DND-41 (cell line): ENCODE results near the gene TEX22.

Source experiments
- ATAC-seq: fragments of 200-7000 bp; cut with Tn5 transposase; 3 replicates; pipeline ENCODE4 v1.9.1; 2021; ENCODE audit warnings: low read depth; ENCODE audit not compliant: insufficient read depth
- DNase-seq: peaks from one replicate; pipeline ENCODE4 v3.0.0-alpha.2; 2020
- H2AFZ ChIP-seq: 2 replicates; pipeline ENCODE4 v1.6.0; 2012; ENCODE audit warnings: low read depth, low read length
- H3K27ac ChIP-seq: 2 replicates; pipeline ENCODE4 v1.5.1; 2012; ENCODE audit warnings: low read length, inconsistent platforms
- H3K27me3 ChIP-seq: fragments of 200-600 bp; sonication (generic); 2 replicates; pipeline ENCODE4 v1.6.0; 2012; ENCODE audit warnings: low read length, mild to moderate bottlenecking, inconsistent platforms; ENCODE audit not compliant: insufficient read depth, poor library complexity
- H3K36me3 ChIP-seq: 2 replicates; pipeline ENCODE4 v1.5.1; 2012; ENCODE audit warnings: low read length, inconsistent platforms; ENCODE audit not compliant: insufficient read depth
- H3K4me1 ChIP-seq: 2 replicates; pipeline ENCODE4 v1.5.1; 2012; ENCODE audit warnings: mild to moderate bottlenecking, low read length; ENCODE audit not compliant: insufficient read depth
- H3K4me2 ChIP-seq: 2 replicates; pipeline ENCODE4 v1.6.0; 2012; ENCODE audit warnings: mild to moderate bottlenecking, moderate library complexity, low read length, inconsistent platforms; ENCODE audit not compliant: insufficient read depth
- H3K4me3 ChIP-seq, 2 experiments: fragments of 200-600 bp in 1 of 2; shearing (Covaris generic) in 1 of 2; 2 replicates each; pipeline ENCODE4 v1.5.1; 2012 to 2016; ENCODE audit warnings: inconsistent platforms in 2 of 2, low read length in 2 of 2, mild to moderate bottlenecking in 2 of 2, low read depth in 1 of 2, moderate library complexity in 1 of 2
- H3K79me2 ChIP-seq: 2 replicates; pipeline ENCODE4 v1.6.0; 2012; ENCODE audit warnings: low read length, inconsistent platforms; ENCODE audit not compliant: insufficient read depth
- H3K9ac ChIP-seq: 2 replicates; pipeline ENCODE4 v1.6.0; 2012; ENCODE audit warnings: low read depth, mild to moderate bottlenecking, inconsistent platforms, low read length, moderate library complexity
- H3K9me3 ChIP-seq: 2 replicates; pipeline ENCODE4 v1.5.1; 2012; ENCODE audit warnings: low read length, moderate library complexity, mild to moderate bottlenecking, inconsistent platforms; ENCODE audit not compliant: insufficient read depth, severe bottlenecking
- H4K20me1 ChIP-seq: 2 replicates; pipeline ENCODE4 v1.6.0; 2012; ENCODE audit warnings: low read length; ENCODE audit not compliant: insufficient read depth
- CTCF ChIP-seq: IDR thresholded peaks from 2 replicates; pipeline ENCODE4 v1.5.1; 2012; ENCODE audit warnings: borderline replicate concordance, low read length, moderate library complexity, mild to moderate bottlenecking; ENCODE audit not compliant: poor library complexity, severe bottlenecking; ENCODE audit errors: extremely low read depth
- EZH2 ChIP-seq: IDR thresholded peaks from 3 replicates; pipeline ENCODE4 v1.6.1; 2012; ENCODE audit warnings: borderline replicate concordance, low read depth, mild to moderate bottlenecking, moderate library complexity, low read length, inconsistent platforms; ENCODE audit not compliant: severe bottlenecking

TEX22 gene

GRCh38 chr14:105383083-105383730, 15.1 kb upstream of the TEX22 start:
- no peaks in the 10 kb centered on the region for H3K27me3 ChIP-seq
- no peak overlapping the region for H3K9ac ChIP-seq
- no peak overlapping the region for H3K27ac ChIP-seq
- TF ChIP-seq CTCF (no peak), EZH2 (no peak)
- peaks cover 8% of the 10 kb centered on the region; the same call in 1 of the 2 replicates for H4K20me1 ChIP-seq
- no peak overlapping the region for H3K4me3 ChIP-seq
- H3K4me2 ChIP-seq: no peak overlapping the region
- no peaks in the 10 kb centered on the region for H3K4me1 ChIP-seq
- no peak for ATAC-seq
- H3K36me3 ChIP-seq: peaks cover 44% of the 10 kb centered on the region
- DNase-seq: no peak
- no peaks in the 10 kb centered on the region for H3K79me2 ChIP-seq
- no peak overlapping the region for H2AFZ ChIP-seq
- no peaks in the 10 kb centered on the region for H3K9me3 ChIP-seq

- Histone ChIP-seq H3K4me1 (no peaks in the 10 kb centered on the region), H4K20me1 (peaks cover 4% of the 10 kb centered on the region; the same call in 1 of the 2 replicates), H3K9me3 (no peaks in the 10 kb centered on the region), H3K27ac (no peak overlapping the region), H3K4me2 (no peak overlapping the region), H3K79me2 (no peaks in the 10 kb centered on the region), H2AFZ (no peak overlapping the region), H3K4me3 (no peak overlapping the region), H3K36me3 (peaks cover 48% of the 10 kb centered on the region), H3K27me3 (no peaks in the 10 kb centered on the region), H3K9ac (no peak overlapping the region)
- TF ChIP-seq CTCF (no peak), EZH2 (no peak)
- no peak for DNase-seq
- no peak for ATAC-seq
Observed at GRCh38 chr14:105384041-105384557, 14.2 kb upstream of the TEX22 start.

DNA sequence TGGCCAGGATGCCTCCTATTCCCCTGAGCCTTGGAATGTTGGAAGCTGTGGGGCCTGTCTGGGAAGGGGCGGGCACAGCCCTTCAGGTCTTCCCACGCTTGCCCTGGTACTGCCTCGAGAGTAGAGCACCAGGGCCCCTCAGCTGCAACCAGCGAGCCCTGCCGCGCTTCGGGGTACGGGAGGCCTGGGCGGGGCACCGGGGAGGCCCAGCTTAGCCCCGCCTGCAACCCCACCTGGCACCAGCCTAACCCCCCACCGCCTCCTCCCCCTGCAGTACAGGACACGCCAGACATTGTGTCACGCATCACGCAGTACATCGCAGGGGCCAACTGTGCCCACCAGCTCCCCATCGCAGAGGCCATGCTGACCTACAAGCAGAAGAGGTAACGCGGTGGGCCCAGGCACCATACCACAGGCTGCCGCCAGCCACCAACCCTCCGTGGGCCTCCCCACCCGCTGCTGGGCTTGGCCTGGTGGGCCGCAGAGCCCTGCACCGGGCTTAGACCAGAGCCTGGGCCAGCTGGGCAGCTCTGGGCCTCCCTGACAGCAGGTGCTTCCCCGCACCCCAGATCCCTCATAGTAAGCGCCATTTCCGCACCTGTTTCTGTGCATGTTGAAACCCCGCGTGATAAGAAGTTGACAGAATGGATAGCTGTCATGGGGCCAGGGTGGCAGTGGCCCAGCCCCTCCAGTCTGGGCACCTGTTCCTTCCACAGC, 13.6 kb upstream of the TEX22 start:
- Histone ChIP-seq H3K4me2 (no peak overlapping the region), H3K79me2 (no peaks in the 10 kb centered on the region), H4K20me1 (no peaks in the 10 kb centered on the region), H3K4me1 (no peaks in the 10 kb centered on the region), H3K9ac (no peak overlapping the region), H3K27ac (no peak overlapping the region), H3K9me3 (no peaks in the 10 kb centered on the region), H2AFZ (no peak overlapping the region), H3K27me3 (no peaks in the 10 kb centered on the region), H3K36me3 (peaks cover 44% of the 10 kb centered on the region), H3K4me3 (no peak overlapping the region)
- DNase-seq: no peak
- TF ChIP-seq EZH2 (no peak), CTCF (no peak)
- no peak for ATAC-seq

- Histone ChIP-seq H3K9ac (no peak overlapping the region), H3K4me2 (no peak overlapping the region), H4K20me1 (no peaks in the 10 kb centered on the region), H2AFZ (no peak overlapping the region), H3K36me3 (peaks cover 41% of the 10 kb centered on the region), H3K27ac (no peak overlapping the region), H3K27me3 (no peaks in the 10 kb centered on the region), H3K9me3 (no peaks in the 10 kb centered on the region), H3K4me3 (no peak overlapping the region), H3K4me1 (no peaks in the 10 kb centered on the region), H3K79me2 (no peaks in the 10 kb centered on the region)
- ATAC-seq (no peak), DNase-seq (no peak)
- TF ChIP-seq CTCF (no peak), EZH2 (no peak)
Observed at GRCh38 chr14:105385322-105385637, 13.1 kb upstream of the TEX22 start.
